OCI-LY3 (cell line): ENCODE data around the gene CKB.

Source experiments
- EZH2phosphoT487 ChIP-seq: fragments of 200-600 bp; shearing (Covaris generic); IDR thresholded peaks from 2 replicates; pipeline ENCODE4 v1.6.1; 2018; ENCODE audit warnings: antibody characterized with exemption, mixed run types, low read depth
- TF ChIP-seq, protein P1 (sequence below): fragments of 200-600, 300-600 bp; sonication (generic); IDR thresholded peaks from 2 replicates; pipeline ENCODE4 v1.5.1; 2014; ENCODE audit warnings: antibody characterized with exemption, low read length, low read depth

DNA sequence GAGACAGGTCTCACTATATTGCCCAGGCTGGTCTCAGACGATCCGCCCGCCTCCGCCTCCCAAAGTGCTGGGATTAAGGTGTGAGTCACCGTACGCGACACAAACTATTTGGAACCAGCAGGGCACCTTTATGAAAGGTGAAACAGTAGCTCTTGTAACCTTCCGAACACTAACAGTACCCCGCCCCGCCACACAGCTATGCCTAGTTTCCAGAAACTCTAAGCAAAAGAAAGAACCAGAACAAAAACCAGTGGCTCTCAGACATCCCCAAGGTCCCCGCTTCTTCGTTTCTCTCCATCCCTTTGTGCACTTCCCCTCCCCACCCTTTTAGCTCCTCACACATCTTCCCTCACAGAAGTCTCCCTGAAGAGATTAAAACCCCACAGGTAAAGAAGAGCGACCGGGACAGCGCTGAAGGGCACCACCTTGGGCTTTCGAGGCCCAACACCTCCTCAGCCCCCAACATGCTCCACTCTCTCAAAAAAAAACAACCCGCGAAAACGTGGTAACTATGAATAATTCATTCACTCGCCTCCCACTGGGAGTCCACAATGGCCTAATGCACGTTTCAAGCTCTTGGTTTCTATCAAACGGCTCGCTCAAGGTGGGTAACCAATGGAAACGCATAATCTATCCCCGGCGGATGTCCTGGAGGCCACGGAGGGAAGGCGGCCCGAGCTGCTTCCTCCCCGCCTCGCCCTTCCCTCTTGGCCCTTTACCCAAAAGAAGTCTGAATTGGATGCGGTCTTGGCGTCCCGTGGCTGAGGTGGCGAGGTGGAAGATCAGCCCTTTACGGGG, 39.0 kb upstream of the CKB start:
- TF ChIP-seq, protein P1, sequence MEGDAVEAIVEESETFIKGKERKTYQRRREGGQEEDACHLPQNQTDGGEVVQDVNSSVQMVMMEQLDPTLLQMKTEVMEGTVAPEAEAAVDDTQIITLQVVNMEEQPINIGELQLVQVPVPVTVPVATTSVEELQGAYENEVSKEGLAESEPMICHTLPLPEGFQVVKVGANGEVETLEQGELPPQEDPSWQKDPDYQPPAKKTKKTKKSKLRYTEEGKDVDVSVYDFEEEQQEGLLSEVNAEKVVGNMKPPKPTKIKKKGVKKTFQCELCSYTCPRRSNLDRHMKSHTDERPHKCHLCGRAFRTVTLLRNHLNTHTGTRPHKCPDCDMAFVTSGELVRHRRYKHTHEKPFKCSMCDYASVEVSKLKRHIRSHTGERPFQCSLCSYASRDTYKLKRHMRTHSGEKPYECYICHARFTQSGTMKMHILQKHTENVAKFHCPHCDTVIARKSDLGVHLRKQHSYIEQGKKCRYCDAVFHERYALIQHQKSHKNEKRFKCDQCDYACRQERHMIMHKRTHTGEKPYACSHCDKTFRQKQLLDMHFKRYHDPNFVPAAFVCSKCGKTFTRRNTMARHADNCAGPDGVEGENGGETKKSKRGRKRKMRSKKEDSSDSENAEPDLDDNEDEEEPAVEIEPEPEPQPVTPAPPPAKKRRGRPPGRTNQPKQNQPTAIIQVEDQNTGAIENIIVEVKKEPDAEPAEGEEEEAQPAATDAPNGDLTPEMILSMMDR: no peak
- no peak for TF ChIP-seq EZH2phosphoT487
